HG02798 (cell line): ENCODE data around the gene FBXO45.
A peak's percentile ranks its signal among the peaks of the same experiment; 100 is the strongest.
"Not testable (repeated sequence)": the region's sequence is repeated elsewhere in the genome, so short reads cannot be mapped to it uniquely, and the experiment has no call there.

ENCODE experiments used
- ATAC-seq: cut with Tn5 transposase; IDR thresholded peaks from one replicate; pipeline ENCODE4 v1.9.1; 2021; ENCODE audit warnings: mild to moderate bottlenecking; ENCODE audit not compliant: unreplicated experiment, poor library complexity

FBXO45 gene

GRCh38 chr3:196611761-196612483 is 43.5 kb downstream of the FBXO45 start:
- ATAC-seq, result no peak

GRCh38 chr3:196615234-196615633 is 46.8 kb downstream of the FBXO45 start:
- not testable (repeated sequence) for ATAC-seq

DNA sequence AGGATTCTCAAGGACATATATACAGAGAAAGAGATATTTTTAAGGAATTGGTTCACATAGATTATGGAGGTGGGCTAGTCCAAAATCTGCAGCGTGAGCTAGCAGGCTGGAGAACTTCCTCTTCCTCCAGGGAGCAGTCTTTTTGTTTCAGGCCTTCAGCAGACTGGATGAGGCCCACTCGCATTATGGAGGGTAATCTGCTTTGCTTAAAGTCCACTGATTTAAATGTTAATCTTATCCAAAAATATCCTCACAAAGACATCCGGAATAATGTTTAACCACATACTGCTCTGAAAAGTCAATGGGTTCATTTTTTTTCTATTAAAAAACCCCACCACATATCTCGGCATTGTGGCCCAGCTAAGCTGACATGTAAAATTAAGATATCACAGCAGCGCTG is 48.8 kb downstream of the FBXO45 start:
- no peak for ATAC-seq

- ATAC-seq, result no peak
Observed at GRCh38 chr3:196619223-196619622, 50.8 kb downstream of the FBXO45 start.

GRCh38 chr3:196619627-196620026 is 51.2 kb downstream of the FBXO45 start:
- not testable (repeated sequence) for ATAC-seq

DNA sequence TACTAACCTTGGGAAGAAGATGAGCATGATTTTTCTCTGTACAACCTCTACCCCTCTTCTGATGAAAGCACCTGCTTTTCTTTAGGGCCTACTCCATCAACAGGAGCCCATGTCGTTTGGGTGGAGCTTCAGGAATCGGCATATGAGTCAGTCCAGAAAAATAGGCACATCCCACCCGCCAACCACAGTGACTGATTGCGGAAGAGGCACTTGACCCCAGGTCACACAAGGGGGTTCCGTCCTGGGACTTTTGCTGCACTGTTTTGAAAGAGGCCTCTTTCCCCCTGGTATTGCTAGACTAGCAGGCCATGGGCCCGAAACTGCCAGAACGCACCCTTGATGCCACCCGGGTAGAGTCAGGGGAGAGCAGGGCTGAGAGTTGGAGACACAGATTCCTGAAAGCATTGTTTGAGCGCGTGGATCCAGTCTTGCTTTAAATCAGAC is 51.7 kb downstream of the FBXO45 start:
- peak; percentile 54 for ATAC-seq

- no peak for ATAC-seq
Observed at GRCh38 chr3:196620684-196621083, 52.2 kb downstream of the FBXO45 start.

DNA sequence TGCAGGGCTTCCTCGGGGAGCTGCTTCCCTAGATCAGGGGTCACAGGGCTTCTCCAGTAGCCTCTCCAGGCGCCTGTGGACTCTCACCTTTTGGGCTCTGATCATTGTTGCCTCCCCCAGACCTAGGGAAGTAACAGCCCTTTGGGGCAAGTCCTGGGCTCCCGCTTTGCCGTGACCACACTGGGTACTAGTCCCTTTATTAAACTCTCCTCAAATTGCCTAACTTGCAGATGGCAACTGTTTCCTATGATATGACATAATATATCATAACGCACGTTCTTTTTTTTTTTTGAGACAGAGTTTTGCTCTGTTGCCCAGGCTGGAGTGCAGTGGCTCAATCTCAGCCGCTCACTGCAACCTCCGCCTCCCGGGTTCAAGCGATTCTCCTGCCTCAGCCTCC is 53.2 kb downstream of the FBXO45 start:
- ATAC-seq, result no peak

DNA sequence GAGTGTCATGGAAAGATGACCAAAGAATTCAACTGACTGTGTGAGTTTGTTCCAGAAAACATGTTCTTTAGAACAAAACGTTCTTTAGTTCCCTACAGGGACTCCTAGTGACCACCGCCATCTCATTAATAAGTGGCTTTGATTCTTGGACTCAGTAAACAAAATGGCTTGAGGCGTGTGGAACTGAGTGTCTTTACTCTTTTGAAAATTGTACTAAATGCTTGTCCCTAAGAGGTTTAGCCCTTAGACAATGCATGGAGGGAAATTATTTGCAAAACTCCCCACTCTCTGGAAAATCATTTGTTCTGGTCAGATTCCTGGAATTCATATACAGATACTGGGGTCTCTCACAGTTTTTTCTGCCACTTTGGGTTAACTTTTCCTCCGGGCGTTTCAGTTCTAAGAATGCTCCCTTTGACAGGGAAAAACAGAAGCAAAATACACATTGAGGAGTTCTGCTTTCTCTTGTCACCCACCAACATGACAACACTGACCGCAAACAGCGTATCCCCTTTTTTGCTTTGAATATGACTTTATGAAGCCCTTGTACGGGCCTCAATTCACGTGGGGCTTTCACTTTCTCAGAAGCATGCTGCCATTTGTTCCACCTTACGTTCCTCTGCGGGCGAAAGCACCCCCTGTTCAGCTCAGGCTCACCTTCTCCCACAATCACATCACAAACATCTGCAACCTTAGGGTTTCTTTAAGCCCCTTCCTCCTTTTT is 55.8 kb downstream of the FBXO45 start:
- no peak for ATAC-seq

DNA sequence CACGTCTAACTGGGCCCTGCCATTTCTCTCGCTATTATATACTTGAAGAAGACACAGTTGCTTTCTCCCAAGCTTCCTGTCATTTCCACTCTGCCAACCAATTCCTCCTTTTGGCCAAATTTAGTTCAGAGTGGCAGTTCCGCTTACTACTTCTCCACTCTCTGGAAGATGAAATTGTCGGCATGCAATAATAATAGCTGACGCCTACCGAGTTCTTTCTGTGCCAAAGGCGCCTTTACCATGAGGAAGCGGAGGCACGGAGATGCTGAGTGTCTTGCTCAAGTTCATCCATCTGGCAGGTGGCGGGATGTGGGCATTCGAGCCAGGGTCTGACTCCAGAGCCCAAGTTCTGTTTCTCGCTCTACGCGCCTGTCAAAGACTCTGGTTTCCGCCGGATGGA is 56.4 kb downstream of the FBXO45 start:
- ATAC-seq, result no peak

- ATAC-seq, result no peak
Observed at GRCh38 chr3:196625331-196625730, 56.9 kb downstream of the FBXO45 start.

GRCh38 chr3:196627918-196628231 is 59.4 kb downstream of the FBXO45 start:
- no peak for ATAC-seq

GRCh38 chr3:196629228-196629627 is 60.8 kb downstream of the FBXO45 start:
- no peak for ATAC-seq

DNA sequence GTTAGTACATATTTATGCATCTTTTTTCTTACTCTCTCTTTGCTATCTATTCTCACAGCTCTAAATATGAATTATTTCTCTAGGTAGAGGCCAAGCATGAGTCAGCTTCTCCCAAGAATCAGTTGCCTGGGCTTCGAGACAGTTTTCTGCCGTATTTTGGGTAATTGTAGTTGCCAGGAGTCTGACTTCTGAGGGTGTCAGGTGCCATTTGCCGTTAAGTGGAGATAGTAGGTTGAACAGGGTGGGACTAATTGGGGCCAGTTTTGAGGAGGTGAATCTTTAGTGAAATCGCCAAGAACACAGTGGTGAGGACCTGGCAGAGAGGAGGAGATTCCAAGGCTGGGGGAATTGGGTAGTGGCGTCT is 63.2 kb downstream of the FBXO45 start:
- ATAC-seq, result no peak

- ATAC-seq, result peak; percentile 88
Observed at GRCh38 chr3:196632046-196632751, 63.7 kb downstream of the FBXO45 start.

- no peak for ATAC-seq
Observed at GRCh38 chr3:196633555-196634151, 65.2 kb downstream of the FBXO45 start.

GRCh38 chr3:196634224-196634623 is 65.8 kb downstream of the FBXO45 start:
- no peak for ATAC-seq

DNA sequence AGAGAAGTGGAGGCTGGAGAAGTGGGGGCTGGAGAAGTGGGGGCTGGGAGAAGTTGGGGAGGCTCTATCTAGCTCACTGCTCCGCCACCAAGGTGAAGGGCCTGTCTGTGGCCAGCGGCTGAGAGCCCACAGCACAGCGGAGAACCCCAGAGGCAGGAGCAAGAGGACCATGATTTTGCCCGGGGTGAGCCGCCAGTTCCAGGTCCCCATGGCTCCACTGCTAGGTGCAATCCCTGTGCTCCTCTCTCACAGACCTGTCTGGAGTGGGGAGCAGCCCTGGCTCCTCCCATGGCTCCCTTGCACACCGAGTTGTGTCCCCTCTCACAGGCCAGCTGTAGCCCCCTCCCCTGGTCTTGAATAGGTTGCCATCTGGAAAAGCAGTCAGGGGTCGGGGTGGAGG is 66.4 kb downstream of the FBXO45 start:
- no peak for ATAC-seq

GRCh38 chr3:196636369-196637349 is 68.2 kb downstream of the FBXO45 start:
- ATAC-seq, result no peak

- not testable (repeated sequence) for ATAC-seq
Observed at GRCh38 chr3:196637941-196638340, 69.5 kb downstream of the FBXO45 start.
